HEK293 (cell line): ENCODE measurements around the gene MSL3B.

Experiments used
- CTCF ChIA-PET: fragments of 350-600 bp; formaldehyde crosslinking; extraction: SDS; loops from one replicate; lab custom pipeline; 2021; ENCODE audit warnings: antibody characterized with exemption; lab: Yijun Ruan, JAX
- POLR2A ChIA-PET: fragments of 300-600 bp; formaldehyde crosslinking; extraction: SDS; loops from one replicate; lab custom pipeline; 2020; ENCODE audit warnings: antibody characterized with exemption, inconsistent platforms; lab: Yijun Ruan, JAX
- H3K27ac ChIP-seq: fragments of 200-500 bp; sonication (Bioruptor generic); 2 replicates; pipeline ENCODE4 v1.5.1; 2014; ENCODE audit warnings: low read depth, low read length, control low read depth, inconsistent platforms; ENCODE audit errors: extremely low read depth
- H3K36me3 ChIP-seq, 2 experiments: fragments of 200-500 bp in 1 of 2; sonication (Bioruptor generic) in 1 of 2; 1 replicate in 1 of 2; 2 replicates in 1 of 2; pipeline ENCODE4 v1.5.1; 2014 to 2017; ENCODE audit warnings: inconsistent platforms in 2 of 2, low read length in 2 of 2; ENCODE audit not compliant: control insufficient read depth in 2 of 2, insufficient read depth in 1 of 2
- H3K4me1 ChIP-seq: fragments of 200-500 bp; sonication (Bioruptor generic); 2 replicates; pipeline ENCODE4 v1.5.1; 2014; ENCODE audit warnings: mild to moderate bottlenecking, low read length, inconsistent platforms; ENCODE audit not compliant: control insufficient read depth, insufficient read depth
- H3K4me3 ChIP-seq: 2 replicates; pipeline ENCODE4 v1.5.1; 2011; ENCODE audit warnings: low read depth, mild to moderate bottlenecking, control low read depth, low read length, moderate library complexity
- H3K9me3 ChIP-seq: fragments of 200-500 bp; sonication (Bioruptor generic); 2 replicates; pipeline ENCODE4 v1.5.1; 2014; ENCODE audit warnings: low read depth, low read length, inconsistent platforms; ENCODE audit not compliant: control insufficient read depth, insufficient read depth
- IKZF3 ChIP-seq: fragments of 450-650 bp; IDR thresholded peaks from 2 replicates; pipeline ENCODE4 v1.5.0; 2018; ENCODE audit warnings: missing biosample characterization, mild to moderate bottlenecking, missing genetic modification characterization, moderate library complexity
- SCRT1 ChIP-seq: fragments of 450-650 bp; formaldehyde crosslinking; IDR thresholded peaks from 2 replicates; pipeline ENCODE4 v1.5.1; 2016; ENCODE audit warnings: missing biosample characterization, missing genetic modification characterization, borderline replicate concordance
- YY2 ChIP-seq: fragments of 450-650 bp; formaldehyde crosslinking; IDR thresholded peaks from 2 replicates; pipeline ENCODE4 v1.5.1; 2016; ENCODE audit warnings: missing biosample characterization, missing genetic modification characterization
- ZFP69B ChIP-seq: fragments of 450-650 bp; formaldehyde crosslinking; IDR thresholded peaks from 2 replicates; pipeline ENCODE4 v1.5.1; 2016; ENCODE audit warnings: missing biosample characterization, missing genetic modification characterization
- ZNF169 ChIP-seq: fragments of 450-650 bp; formaldehyde crosslinking; IDR thresholded peaks from 2 replicates; pipeline ENCODE4 v1.5.1; 2016; ENCODE audit warnings: missing biosample characterization, missing genetic modification characterization
- ZNF324 ChIP-seq: fragments of 450-650 bp; formaldehyde crosslinking; IDR thresholded peaks from 2 replicates; pipeline ENCODE4 v1.5.1; 2016; ENCODE audit warnings: missing biosample characterization, missing genetic modification characterization
- ZNF394 ChIP-seq: fragments of 450-650 bp; formaldehyde crosslinking; IDR thresholded peaks from 2 replicates; pipeline ENCODE4 v1.5.1; 2016; ENCODE audit warnings: missing biosample characterization, missing genetic modification characterization, mild to moderate bottlenecking, moderate library complexity, borderline replicate concordance
- ZXDB ChIP-seq: fragments of 450-650 bp; formaldehyde crosslinking; IDR thresholded peaks from 2 replicates; pipeline ENCODE4 v1.5.1; 2016; ENCODE audit warnings: missing biosample characterization, missing genetic modification characterization
- TF ChIP-seq, protein P1 (sequence below): fragments of 450-650 bp; formaldehyde crosslinking; IDR thresholded peaks from 2 replicates; pipeline ENCODE4 v1.5.1; 2016; ENCODE audit warnings: missing biosample characterization, missing genetic modification characterization
- TF ChIP-seq, protein P2 (sequence below): fragments of 450-650 bp; formaldehyde crosslinking; IDR thresholded peaks from 2 replicates; pipeline ENCODE4 v1.5.1; 2016; ENCODE audit warnings: missing biosample characterization, missing genetic modification characterization
- TF ChIP-seq, protein P3 (sequence below): fragments of 450-650 bp; formaldehyde crosslinking; IDR thresholded peaks from 2 replicates; pipeline ENCODE4 v1.5.1; 2016; ENCODE audit warnings: missing biosample characterization, missing genetic modification characterization
- TF ChIP-seq, protein P4 (sequence below): fragments of 450-650 bp; formaldehyde crosslinking; conservative IDR thresholded peaks from 2 replicates; pipeline ENCODE4 v1.5.1; 2016; ENCODE audit warnings: low read depth, missing biosample characterization, missing genetic modification characterization
- TF ChIP-seq, protein P5 (sequence below): sonication (generic); formaldehyde crosslinking; IDR thresholded peaks from 2 replicates; pipeline ENCODE4 v1.8.1; 2022; ENCODE audit warnings: mild to moderate bottlenecking, moderate library complexity, missing genetic modification reagents
- TF ChIP-seq, protein P6 (sequence below): fragments of 450-650 bp; formaldehyde crosslinking; IDR thresholded peaks from 2 replicates; pipeline ENCODE4 v1.5.1; 2016; ENCODE audit warnings: missing biosample characterization, missing genetic modification characterization

Gene MSL3B

DNA sequence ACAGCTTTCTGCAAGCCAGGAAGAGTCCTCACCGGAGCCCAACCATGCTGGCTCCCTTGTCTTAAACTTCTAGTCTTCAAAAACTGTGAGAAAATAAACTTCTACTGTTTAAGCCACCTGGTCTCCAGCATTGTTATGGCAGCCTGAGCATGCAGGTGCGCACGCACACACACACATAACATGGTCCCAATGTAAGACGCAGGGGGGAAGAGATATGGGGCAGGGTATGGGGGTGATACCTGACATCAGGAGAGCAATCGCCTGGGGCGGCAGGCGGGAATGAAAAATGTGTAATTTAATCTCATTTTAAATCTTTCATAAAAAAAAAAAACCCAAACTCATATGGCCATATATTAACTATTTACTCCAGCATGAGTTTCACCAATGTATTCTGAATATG lies 31.8 kb downstream of the MSL3B start:
- Histone ChIP-seq H3K9me3 (no peaks in the 10 kb centered on the region), H3K4me1 (no peaks in the 10 kb centered on the region), H3K27ac (no peak overlapping the region), H3K36me3 (peaks cover 30 to 85% of the 10 kb centered on the region in 2 experiments), H3K4me3 (no peak overlapping the region)
- POLR2A ChIA-PET, result no interaction called here
- CTCF ChIA-PET, result no interaction called here
- TF ChIP-seq, protein P1, sequence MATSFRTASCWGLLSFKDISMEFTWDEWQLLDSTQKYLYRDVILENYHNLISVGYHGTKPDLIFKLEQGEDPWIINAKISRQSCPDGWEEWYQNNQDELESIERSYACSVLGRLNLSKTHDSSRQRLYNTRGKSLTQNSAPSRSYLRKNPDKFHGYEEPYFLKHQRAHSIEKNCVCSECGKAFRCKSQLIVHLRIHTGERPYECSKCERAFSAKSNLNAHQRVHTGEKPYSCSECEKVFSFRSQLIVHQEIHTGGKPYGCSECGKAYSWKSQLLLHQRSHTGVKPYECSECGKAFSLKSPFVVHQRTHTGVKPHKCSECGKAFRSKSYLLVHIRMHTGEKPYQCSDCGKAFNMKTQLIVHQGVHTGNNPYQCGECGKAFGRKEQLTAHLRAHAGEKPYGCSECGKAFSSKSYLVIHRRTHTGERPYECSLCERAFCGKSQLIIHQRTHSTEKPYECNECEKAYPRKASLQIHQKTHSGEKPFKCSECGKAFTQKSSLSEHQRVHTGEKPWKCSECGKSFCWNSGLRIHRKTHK, result no peak
- TF ChIP-seq, protein P2, sequence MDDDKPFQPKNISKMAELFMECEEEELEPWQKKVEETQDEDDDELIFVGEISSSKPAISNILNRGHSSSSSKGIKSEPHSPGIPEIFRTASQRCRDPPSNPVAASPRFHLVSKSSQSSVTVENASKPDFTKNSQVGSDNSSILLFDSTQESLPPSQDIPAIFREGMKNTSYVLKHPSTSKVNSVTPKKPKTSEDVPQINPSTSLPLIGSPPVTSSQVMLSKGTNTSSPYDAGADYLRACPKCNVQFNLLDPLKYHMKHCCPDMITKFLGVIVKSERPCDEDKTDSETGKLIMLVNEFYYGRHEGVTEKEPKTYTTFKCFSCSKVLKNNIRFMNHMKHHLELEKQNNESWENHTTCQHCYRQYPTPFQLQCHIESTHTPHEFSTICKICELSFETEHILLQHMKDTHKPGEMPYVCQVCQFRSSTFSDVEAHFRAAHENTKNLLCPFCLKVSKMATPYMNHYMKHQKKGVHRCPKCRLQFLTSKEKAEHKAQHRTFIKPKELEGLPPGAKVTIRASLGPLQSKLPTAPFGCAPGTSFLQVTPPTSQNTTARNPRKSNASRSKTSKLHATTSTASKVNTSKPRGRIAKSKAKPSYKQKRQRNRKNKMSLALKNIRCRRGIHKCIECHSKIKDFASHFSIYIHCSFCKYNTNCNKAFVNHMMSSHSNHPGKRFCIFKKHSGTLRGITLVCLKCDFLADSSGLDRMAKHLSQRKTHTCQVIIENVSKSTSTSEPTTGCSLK, result no peak
- TF ChIP-seq, protein P3, sequence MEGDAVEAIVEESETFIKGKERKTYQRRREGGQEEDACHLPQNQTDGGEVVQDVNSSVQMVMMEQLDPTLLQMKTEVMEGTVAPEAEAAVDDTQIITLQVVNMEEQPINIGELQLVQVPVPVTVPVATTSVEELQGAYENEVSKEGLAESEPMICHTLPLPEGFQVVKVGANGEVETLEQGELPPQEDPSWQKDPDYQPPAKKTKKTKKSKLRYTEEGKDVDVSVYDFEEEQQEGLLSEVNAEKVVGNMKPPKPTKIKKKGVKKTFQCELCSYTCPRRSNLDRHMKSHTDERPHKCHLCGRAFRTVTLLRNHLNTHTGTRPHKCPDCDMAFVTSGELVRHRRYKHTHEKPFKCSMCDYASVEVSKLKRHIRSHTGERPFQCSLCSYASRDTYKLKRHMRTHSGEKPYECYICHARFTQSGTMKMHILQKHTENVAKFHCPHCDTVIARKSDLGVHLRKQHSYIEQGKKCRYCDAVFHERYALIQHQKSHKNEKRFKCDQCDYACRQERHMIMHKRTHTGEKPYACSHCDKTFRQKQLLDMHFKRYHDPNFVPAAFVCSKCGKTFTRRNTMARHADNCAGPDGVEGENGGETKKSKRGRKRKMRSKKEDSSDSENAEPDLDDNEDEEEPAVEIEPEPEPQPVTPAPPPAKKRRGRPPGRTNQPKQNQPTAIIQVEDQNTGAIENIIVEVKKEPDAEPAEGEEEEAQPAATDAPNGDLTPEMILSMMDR (tag by site-specific recombination), result no peak
- no peak for TF ChIP-seq ZXDB

DNA sequence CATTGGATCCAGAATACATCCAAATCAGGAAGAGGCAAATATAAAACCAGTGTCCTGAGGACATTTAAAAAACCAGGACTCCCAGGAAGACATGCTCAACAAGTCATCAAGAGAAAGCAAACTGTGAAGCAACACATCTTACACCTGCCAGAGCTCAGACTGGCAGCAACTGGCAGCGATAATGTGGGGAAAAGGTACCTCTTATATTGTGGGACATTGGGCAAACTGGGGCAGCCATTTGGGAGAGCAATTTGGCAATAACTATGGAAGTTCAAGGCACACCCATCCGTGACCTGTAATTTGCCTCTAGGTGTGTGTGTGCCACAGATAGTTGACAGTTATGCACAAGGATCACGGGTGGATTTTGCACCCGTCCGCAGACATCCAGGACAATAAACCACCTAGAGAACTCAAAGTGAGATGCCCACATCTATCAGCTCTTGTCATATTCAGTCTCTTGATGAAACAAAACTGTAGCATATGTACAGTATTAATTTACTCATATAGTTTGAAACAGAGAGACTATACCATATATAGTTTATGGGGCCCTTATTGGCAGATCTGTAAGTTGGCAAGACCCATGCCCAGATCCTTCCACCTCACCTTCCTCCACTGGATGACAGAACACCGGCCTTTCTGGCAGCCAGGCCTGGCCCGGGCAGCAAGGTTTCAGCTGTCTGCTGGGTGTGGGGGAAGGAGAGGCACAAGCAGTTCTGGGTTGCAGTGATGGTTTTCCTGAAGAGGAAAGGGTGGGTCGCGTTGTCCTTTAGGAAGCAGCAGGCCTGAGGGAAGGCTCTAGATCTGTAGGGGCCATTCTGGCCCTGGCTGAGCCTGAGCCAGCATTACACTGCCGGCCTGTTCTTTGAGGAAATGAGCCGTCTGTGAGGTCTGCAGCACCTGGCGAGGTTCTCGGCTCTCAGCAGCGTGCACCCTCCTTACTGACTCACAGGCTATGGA lies 32.7 kb downstream of the MSL3B start:
- ChIA-PET CTCF (no interaction called here), POLR2A (interaction anchor here (1.3 kb wide), 1 partner anchor 10 kb away, joined by 4 read pairs; no protein-coding TSS in a partner anchor)
- Histone ChIP-seq H3K9me3 (no peaks in the 10 kb centered on the region), H3K36me3 (peaks cover 22 to 77% of the 10 kb centered on the region in 2 experiments), H3K4me3 (no peak overlapping the region), H3K4me1 (no peaks in the 10 kb centered on the region), H3K27ac (no peak overlapping the region)
- TF ChIP-seq YY2 (tag by site-specific recombination) (no peak), SCRT1 (peak; percentile 20; the same call in 1 of the 2 replicates)

DNA sequence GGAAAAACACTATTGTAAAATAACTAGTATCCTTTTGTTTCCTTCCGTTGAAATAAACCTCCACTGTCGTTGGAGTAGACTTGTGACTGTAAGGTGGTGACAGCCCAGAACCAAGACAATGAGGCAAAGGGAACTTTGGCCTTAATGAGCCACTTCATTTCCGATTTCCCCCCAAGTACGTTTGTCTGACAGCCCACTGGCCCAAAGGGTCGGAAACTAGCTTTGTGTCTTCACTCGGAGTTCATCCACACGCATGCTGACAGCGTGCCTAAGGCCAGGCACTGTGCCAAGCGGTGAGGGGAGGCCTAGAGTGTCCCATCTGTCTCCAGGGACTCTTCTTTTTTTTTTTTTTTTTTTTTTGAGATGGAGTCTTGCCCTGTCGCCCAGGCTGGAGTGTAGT lies 34.8 kb downstream of the MSL3B start:
- peaks cover 18 to 55% of the 10 kb centered on the region in 2 experiments for H3K36me3 ChIP-seq
- POLR2A ChIA-PET, result interaction anchor here (0.7 kb wide), 1 partner anchor 562 kb away, joined by 3 read pairs; no protein-coding TSS in a partner anchor
- H3K9me3 ChIP-seq, result no peaks in the 10 kb centered on the region
- CTCF ChIA-PET, result interaction anchor here (1.0 to 2.3 kb wide), 5 partner anchors 107 to 550 kb away, joined by 3 to 6 read pairs (median 3); no protein-coding TSS in a partner anchor
- H3K4me3 ChIP-seq, result no peak overlapping the region
- no peak overlapping the region for H3K27ac ChIP-seq
- H3K4me1 ChIP-seq, result no peaks in the 10 kb centered on the region
- no peak for TF ChIP-seq IKZF3 (tag by site-specific recombination)
- TF ChIP-seq, protein P4, sequence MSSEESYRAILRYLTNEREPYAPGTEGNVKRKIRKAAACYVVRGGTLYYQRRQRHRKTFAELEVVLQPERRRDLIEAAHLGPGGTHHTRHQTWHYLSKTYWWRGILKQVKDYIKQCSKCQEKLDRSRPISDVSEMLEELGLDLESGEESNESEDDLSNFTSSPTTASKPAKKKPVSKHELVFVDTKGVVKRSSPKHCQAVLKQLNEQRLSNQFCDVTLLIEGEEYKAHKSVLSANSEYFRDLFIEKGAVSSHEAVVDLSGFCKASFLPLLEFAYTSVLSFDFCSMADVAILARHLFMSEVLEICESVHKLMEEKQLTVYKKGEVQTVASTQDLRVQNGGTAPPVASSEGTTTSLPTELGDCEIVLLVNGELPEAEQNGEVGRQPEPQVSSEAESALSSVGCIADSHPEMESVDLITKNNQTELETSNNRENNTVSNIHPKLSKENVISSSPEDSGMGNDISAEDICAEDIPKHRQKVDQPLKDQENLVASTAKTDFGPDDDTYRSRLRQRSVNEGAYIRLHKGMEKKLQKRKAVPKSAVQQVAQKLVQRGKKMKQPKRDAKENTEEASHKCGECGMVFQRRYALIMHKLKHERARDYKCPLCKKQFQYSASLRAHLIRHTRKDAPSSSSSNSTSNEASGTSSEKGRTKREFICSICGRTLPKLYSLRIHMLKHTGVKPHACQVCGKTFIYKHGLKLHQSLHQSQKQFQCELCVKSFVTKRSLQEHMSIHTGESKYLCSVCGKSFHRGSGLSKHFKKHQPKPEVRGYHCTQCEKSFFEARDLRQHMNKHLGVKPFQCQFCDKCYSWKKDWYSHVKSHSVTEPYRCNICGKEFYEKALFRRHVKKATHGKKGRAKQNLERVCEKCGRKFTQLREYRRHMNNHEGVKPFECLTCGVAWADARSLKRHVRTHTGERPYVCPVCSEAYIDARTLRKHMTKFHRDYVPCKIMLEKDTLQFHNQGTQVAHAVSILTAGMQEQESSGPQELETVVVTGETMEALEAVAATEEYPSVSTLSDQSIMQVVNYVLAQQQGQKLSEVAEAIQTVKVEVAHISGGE, result no peak
- TF ChIP-seq ZNF169 (tag by site-specific recombination), result no peak
- TF ChIP-seq ZNF394 (tag by site-specific recombination), result no peak
- TF ChIP-seq, protein P5, sequence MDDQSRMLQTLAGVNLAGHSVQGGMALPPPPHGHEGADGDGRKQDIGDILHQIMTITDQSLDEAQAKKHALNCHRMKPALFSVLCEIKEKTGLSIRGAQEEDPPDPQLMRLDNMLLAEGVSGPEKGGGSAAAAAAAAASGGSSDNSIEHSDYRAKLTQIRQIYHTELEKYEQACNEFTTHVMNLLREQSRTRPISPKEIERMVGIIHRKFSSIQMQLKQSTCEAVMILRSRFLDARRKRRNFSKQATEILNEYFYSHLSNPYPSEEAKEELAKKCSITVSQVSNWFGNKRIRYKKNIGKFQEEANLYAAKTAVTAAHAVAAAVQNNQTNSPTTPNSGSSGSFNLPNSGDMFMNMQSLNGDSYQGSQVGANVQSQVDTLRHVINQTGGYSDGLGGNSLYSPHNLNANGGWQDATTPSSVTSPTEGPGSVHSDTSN (CRISPR knock-in tag), result no peak
- TF ChIP-seq, protein P6, sequence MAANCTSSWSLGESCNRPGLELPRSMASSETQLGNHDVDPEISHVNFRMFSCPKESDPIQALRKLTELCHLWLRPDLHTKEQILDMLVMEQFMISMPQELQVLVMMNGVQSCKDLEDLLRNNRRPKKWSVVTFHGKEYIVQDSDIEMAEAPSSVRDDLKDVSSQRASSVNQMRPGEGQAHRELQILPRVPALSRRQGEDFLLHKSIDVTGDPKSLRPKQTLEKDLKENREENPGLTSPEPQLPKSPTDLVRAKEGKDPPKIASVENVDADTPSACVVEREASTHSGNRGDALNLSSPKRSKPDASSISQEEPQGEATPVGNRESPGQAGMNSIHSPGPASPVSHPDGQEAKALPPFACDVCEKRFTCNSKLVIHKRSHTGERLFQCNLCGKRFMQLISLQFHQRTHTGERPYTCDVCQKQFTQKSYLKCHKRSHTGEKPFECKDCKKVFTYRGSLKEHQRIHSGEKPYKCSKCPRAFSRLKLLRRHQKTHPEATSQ, result no peak
- TF ChIP-seq ZNF324 (tag by site-specific recombination), result no peak
- TF ChIP-seq, protein P2, result no peak
- no peak for TF ChIP-seq ZFP69B
